Uterus (tissue), 4 donors: ENCODE data around the gene CDC42EP3. TPM values are rescaled to one million over a fixed set of nuclear protein-coding genes. Genes with fewer than 3 reads are reported as not detected.

Experiments
- DNase-seq, 2 donors: peaks; one replicate each; pipeline ENCODE4 v3.0.0-alpha.2; 2019 to 2020
- H3K27ac ChIP-seq, 2 donors: fragments of 200-600 bp; sonication (generic); 1 replicate in 1 of 2; 2 replicates in 1 of 2; pipeline ENCODE4 v1.5.1; 2016 to 2018
- H3K27me3 ChIP-seq, 2 donors: fragments of 200-600 bp; sonication (generic); one replicate each; pipeline ENCODE4 v1.5.1; 2018 to 2019; ENCODE audit warnings: control low read depth in 1 of 2
- H3K36me3 ChIP-seq, 2 donors: fragments of 200-600 bp; sonication (generic); one replicate each; pipeline ENCODE4 v1.5.1; 2019; ENCODE audit warnings: control low read depth in 1 of 2
- H3K4me1 ChIP-seq, 2 donors: fragments of 200-600 bp; sonication (generic); one replicate each; pipeline ENCODE4 v1.5.1; 2018 to 2019; ENCODE audit warnings: control low read depth in 1 of 2
- H3K4me3 ChIP-seq, 2 donors: fragments of 200-600 bp; sonication (generic); 1 replicate in 1 of 2; 2 replicates in 1 of 2; pipeline ENCODE4 v1.5.1; 2018 to 2019; ENCODE audit warnings: mild to moderate bottlenecking in 1 of 2
- H3K9me3 ChIP-seq, 2 donors: fragments of 200-600 bp; sonication (generic); one replicate each; pipeline ENCODE4 v1.5.1; 2019; ENCODE audit warnings: control low read depth in 1 of 2
- POLR2A ChIP-seq, 2 donors: fragments of 450-650 bp; IDR thresholded peaks; one replicate each; pipeline ENCODE4 v1.6.1; 2016; ENCODE audit warnings: antibody characterized with exemption in 2 of 2, mild to moderate bottlenecking in 1 of 2, moderate library complexity in 1 of 2
- intact Hi-C: fragments of 100-400 bp; cut with DNase I; formaldehyde crosslinking; loops from one replicate; pipeline ENCODE4 v1.15.1; 2023; ENCODE audit warnings: low total_unique reads
- total RNA-seq, 4 donors: library from RNA; depleted of rRNA in 3 of 4; stranded (reverse); fragments of >200 nt in 3 of 4; gene quantifications; one replicate each; pipeline versions ENCODE4 v1.1.0 to v1.2.4, GENCODE V29; 2014 to 2023
- TF ChIP-seq, protein P1 (sequence below), 4 experiments: fragments of 200-600 bp in 2 of 4; fragments of 450-650 bp in 2 of 4; sonication (generic) in 2 of 4; IDR thresholded peaks; one replicate each; pipeline ENCODE4 v1.5.1; 2016 to 2019; ENCODE audit warnings: antibody characterized with exemption in 4 of 4, mild to moderate bottlenecking in 2 of 4, moderate library complexity in 1 of 4
- donor health status: DM: yes; HTN: yes; CAD: no.

The CDC42EP3 gene
- total RNA-seq, 4 donors from 2014 or later: 24.7 to 93.0 (median 57.3) TPM

GRCh38 chr2:37614061-37614738, 57.2 kb downstream of the CDC42EP3 start:
- TF ChIP-seq, protein P1, sequence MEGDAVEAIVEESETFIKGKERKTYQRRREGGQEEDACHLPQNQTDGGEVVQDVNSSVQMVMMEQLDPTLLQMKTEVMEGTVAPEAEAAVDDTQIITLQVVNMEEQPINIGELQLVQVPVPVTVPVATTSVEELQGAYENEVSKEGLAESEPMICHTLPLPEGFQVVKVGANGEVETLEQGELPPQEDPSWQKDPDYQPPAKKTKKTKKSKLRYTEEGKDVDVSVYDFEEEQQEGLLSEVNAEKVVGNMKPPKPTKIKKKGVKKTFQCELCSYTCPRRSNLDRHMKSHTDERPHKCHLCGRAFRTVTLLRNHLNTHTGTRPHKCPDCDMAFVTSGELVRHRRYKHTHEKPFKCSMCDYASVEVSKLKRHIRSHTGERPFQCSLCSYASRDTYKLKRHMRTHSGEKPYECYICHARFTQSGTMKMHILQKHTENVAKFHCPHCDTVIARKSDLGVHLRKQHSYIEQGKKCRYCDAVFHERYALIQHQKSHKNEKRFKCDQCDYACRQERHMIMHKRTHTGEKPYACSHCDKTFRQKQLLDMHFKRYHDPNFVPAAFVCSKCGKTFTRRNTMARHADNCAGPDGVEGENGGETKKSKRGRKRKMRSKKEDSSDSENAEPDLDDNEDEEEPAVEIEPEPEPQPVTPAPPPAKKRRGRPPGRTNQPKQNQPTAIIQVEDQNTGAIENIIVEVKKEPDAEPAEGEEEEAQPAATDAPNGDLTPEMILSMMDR (IDR thresholded peaks at IDR 0.05): no peak
- TF ChIP-seq POLR2A (IDR thresholded peaks at IDR 0.05): no peak
- Histone ChIP-seq H3K4me3 (no peak overlapping the region), H3K27ac (peak overlapping the region; percentile 61 to 71), H3K4me1 (peaks cover 0 to 3% of the 10 kb centered on the region in 2 donors), H3K27me3 (no peaks in the 10 kb centered on the region), H3K36me3 (no peaks in the 10 kb centered on the region), H3K9me3 (no peaks in the 10 kb centered on the region)
- DNase-seq: peak; percentile 58 to 85
- intact Hi-C loops: no loop called here

DNA sequence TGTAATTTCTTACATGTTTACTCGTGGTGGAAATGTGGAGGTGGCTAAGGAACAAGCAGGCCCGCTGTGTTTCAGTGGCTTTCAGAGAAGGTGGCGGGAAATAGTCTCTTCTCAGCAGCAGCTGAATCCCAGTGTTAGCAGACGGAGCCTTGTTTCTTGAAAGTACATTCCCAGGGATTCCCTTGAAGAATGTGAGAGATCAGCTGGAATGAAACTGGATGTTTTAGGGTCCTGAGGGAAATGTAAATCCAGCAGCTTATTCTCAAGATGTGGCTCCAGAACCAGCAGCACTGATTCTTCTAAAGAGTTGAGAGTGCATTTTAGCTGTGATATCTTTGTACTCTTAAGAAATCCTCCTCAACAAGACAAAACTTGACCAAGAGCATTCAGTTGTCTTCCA, 59.1 kb downstream of the CDC42EP3 start:
- Histone ChIP-seq H3K27me3 (no peaks in the 10 kb centered on the region), H3K27ac (peak overlapping the region; percentile 72 to 87), H3K4me1 (peaks cover 0 to 3% of the 10 kb centered on the region in 2 donors), H3K4me3 (no peak overlapping the region), H3K36me3 (no peaks in the 10 kb centered on the region), H3K9me3 (no peaks in the 10 kb centered on the region)
- no peak for DNase-seq
- intact Hi-C loops: no loop called here
- no peak for TF ChIP-seq POLR2A (IDR thresholded peaks at IDR 0.05)
- TF ChIP-seq, protein P1 (IDR thresholded peaks at IDR 0.05): no peak

DNA sequence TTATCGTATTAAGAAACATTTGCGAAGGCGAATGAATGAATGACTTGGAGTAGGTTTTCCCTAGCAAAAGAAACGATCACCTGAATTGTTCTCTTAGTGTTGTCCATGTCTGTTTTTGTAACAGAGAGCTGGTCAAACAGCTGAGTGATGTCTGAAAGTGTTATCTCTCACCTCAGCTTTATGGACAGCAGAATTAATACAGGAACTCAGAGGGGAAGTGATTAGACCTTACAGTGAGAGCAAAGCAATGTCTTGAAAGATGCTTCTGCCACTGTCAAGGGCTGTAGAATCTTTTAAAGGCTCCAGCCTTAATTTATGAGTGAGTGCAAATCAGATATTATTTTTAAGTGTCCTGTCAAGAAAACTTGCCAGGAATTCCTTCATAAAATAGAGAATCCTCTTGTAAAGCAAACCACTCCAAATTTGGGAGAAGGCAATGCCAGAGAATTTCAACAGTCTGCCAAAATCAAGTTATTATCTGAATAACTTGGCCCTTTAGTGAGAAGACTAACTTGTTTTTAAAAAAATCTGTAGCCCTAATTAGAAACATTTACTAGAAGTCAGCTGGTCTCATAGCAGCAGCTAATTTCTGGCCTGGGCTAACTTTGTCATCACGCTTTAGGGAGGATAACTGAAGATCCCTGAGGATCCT, 60.7 kb downstream of the CDC42EP3 start:
- peaks cover 0 to 3% of the 10 kb centered on the region in 2 donors for H3K4me1 ChIP-seq
- peak in 1 of 2 donors; percentile 59 for DNase-seq
- intact Hi-C loops: no loop called here
- H3K9me3 ChIP-seq: no peaks in the 10 kb centered on the region
- H3K27me3 ChIP-seq: no peaks in the 10 kb centered on the region
- no peak overlapping the region for H3K4me3 ChIP-seq
- TF ChIP-seq, protein P1 (IDR thresholded peaks at IDR 0.05): no peak
- no peak for TF ChIP-seq POLR2A (IDR thresholded peaks at IDR 0.05)
- peak overlapping the region; percentile 72 to 87 for H3K27ac ChIP-seq
- H3K36me3 ChIP-seq: no peaks in the 10 kb centered on the region

GRCh38 chr2:37609782-37610181, 61.7 kb downstream of the CDC42EP3 start:
- intact Hi-C loops: no loop called here
- Histone ChIP-seq H3K27ac (peak overlapping the region in 1 of 2 donors; percentile 87), H3K9me3 (no peaks in the 10 kb centered on the region), H3K27me3 (no peaks in the 10 kb centered on the region), H3K4me1 (peaks cover 0 to 3% of the 10 kb centered on the region in 2 donors), H3K4me3 (no peak overlapping the region), H3K36me3 (no peaks in the 10 kb centered on the region)
- no peak for DNase-seq
- TF ChIP-seq, protein P1 (IDR thresholded peaks at IDR 0.05): no peak
- TF ChIP-seq POLR2A (IDR thresholded peaks at IDR 0.05): no peak

DNA sequence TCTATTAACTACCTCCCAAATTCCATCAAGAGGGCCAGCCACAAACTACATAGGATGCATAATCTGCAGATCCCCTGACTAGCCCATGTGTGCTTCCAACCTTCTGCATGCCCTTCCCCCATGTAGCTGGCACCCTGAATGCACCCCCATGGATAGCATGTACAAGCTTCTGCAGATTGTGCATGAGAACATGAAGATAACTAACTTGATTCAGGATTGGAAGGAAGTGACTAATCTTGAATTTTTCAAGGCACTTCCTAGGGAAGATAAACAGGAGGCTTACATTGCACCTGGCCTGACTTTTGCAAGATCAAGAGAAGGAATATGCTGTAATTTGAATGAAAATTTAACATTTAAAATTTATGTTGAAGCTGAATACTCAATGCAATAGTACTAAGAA, 66.7 kb downstream of the CDC42EP3 start:
- intact Hi-C loops: no loop called here
- Histone ChIP-seq H3K4me1 (no peaks in the 10 kb centered on the region), H3K36me3 (no peaks in the 10 kb centered on the region), H3K9me3 (no peaks in the 10 kb centered on the region), H3K27me3 (no peaks in the 10 kb centered on the region), H3K27ac (no peak overlapping the region), H3K4me3 (no peak overlapping the region)
- TF ChIP-seq, protein P1 (IDR thresholded peaks at IDR 0.05): no peak
- no peak for TF ChIP-seq POLR2A (IDR thresholded peaks at IDR 0.05)
- DNase-seq: no peak
